Stimulated activated CD8-positive, alpha-beta memory T cell treated with anti-CD3 and anti-CD28 coated beads, Interleukin-4, amount 100 ng/mL, for 24 hours (primary cell): Measurements from ENCODE around the gene REN.

ENCODE experiments used
- DNase-seq: peaks from one replicate; pipeline ENCODE4 v3.0.0-alpha.2; 2020; ENCODE audit warnings: low read depth

The REN gene

GRCh38 chr1:204107892-204108291 is 58.2 kb downstream of the REN start:
- no peak for DNase-seq

- no peak for DNase-seq
Measured at GRCh38 chr1:204106825-204107224, 59.3 kb downstream of the REN start.

GRCh38 chr1:204105131-204105515 is 61.0 kb downstream of the REN start:
- no peak for DNase-seq
